Liver (tissue), 9 donors: ENCODE measurements around the gene IQSEC1. TPM values are rescaled to one million over a fixed set of nuclear protein-coding genes. Genes with fewer than 3 reads are reported as not detected.

Experiments
- DNase-seq: peaks from one replicate; pipeline ENCODE4 v3.0.0-alpha.2; 2017; ENCODE audit warnings: low spot score
- H3K27ac ChIP-seq, 2 donors: one replicate each; pipeline ENCODE4 v1.7.0; 2013; ENCODE audit warnings: inconsistent platforms in 2 of 2, low read length in 2 of 2, control low read depth in 1 of 2, low read depth in 1 of 2, mild to moderate bottlenecking in 1 of 2
- H3K27me3 ChIP-seq, 4 donors: one replicate each; pipeline versions ENCODE4 v1.6.1 to v1.7.0; 2013; ENCODE audit warnings: low read length in 3 of 4, inconsistent platforms in 1 of 4, mild to moderate bottlenecking in 1 of 4, moderate library complexity in 1 of 4; ENCODE audit not compliant: control insufficient read depth in 4 of 4, insufficient read depth in 4 of 4
- H3K36me3 ChIP-seq, 4 donors: one replicate each; pipeline versions ENCODE4 v1.6.1 to v1.7.0; 2013; ENCODE audit warnings: low read length in 3 of 4, mild to moderate bottlenecking in 3 of 4, low read depth in 1 of 4, moderate library complexity in 1 of 4; ENCODE audit not compliant: control insufficient read depth in 4 of 4, insufficient read depth in 3 of 4
- H3K4me1 ChIP-seq, 4 donors: one replicate each; pipeline versions ENCODE4 v1.6.1 to v1.7.0; 2013; ENCODE audit warnings: low read length in 3 of 4, mild to moderate bottlenecking in 3 of 4, moderate library complexity in 1 of 4; ENCODE audit not compliant: control insufficient read depth in 4 of 4, insufficient read depth in 4 of 4
- H3K4me3 ChIP-seq, 3 donors: one replicate each; pipeline versions ENCODE4 v1.6.1 to v1.7.0; 2013; ENCODE audit warnings: low read length in 3 of 3, control low read depth in 1 of 3, low read depth in 1 of 3, mild to moderate bottlenecking in 1 of 3
- H3K9ac ChIP-seq, 2 donors: one replicate each; pipeline ENCODE4 v1.7.0; 2013; ENCODE audit warnings: low read length in 2 of 2, mild to moderate bottlenecking in 2 of 2, moderate library complexity in 2 of 2, control low read depth in 1 of 2, low read depth in 1 of 2
- H3K9me3 ChIP-seq, 4 donors: one replicate each; pipeline versions ENCODE4 v1.6.1 to v1.7.0; 2013; ENCODE audit warnings: low read length in 3 of 4; ENCODE audit not compliant: control insufficient read depth in 4 of 4
- ATF3 ChIP-seq: IDR thresholded peaks from 2 replicates; pipeline ENCODE4 v1.6.1; 2016; ENCODE audit warnings: antibody characterized with exemption
- CTCF ChIP-seq: fragments of 150-350 bp; IDR thresholded peaks from 2 replicates; pipeline ENCODE4 v1.5.1; 2017; ENCODE audit warnings: improper control_type of control experiment, low read depth, low read length; ENCODE audit not compliant: missing input control
- FOXA1 ChIP-seq: IDR thresholded peaks from 2 replicates; pipeline ENCODE4 v1.6.1; 2016; ENCODE audit warnings: antibody characterized with exemption
- FOXA2 ChIP-seq: IDR thresholded peaks from 2 replicates; pipeline ENCODE4 v1.6.1; 2016; ENCODE audit warnings: antibody characterized with exemption
- HNF4A ChIP-seq, 2 donors: conservative IDR thresholded peaks; 2 replicates each; pipeline ENCODE4 v1.6.1; 2016; ENCODE audit warnings: antibody characterized with exemption in 2 of 2, mild to moderate bottlenecking in 2 of 2
- JUND ChIP-seq, 2 donors: IDR thresholded peaks; 2 replicates each; pipeline ENCODE4 v1.6.1; 2016; ENCODE audit warnings: antibody characterized with exemption in 2 of 2
- MAX ChIP-seq: IDR thresholded peaks from 2 replicates; pipeline ENCODE4 v1.6.1; 2016; ENCODE audit warnings: antibody characterized with exemption
- NR2F2 ChIP-seq: IDR thresholded peaks from 2 replicates; pipeline ENCODE4 v1.6.1; 2016; ENCODE audit warnings: antibody characterized with exemption
- RAD21 ChIP-seq, 2 donors: IDR thresholded peaks; 2 replicates each; pipeline ENCODE4 v1.6.1; 2016; ENCODE audit warnings: antibody characterized with exemption in 2 of 2, mild to moderate bottlenecking in 2 of 2
- REST ChIP-seq: IDR thresholded peaks from 2 replicates; pipeline ENCODE4 v1.6.1; 2016; ENCODE audit warnings: antibody characterized with exemption, mild to moderate bottlenecking
- SP1 ChIP-seq: IDR thresholded peaks from 2 replicates; pipeline ENCODE4 v1.6.1; 2018; ENCODE audit warnings: antibody characterized with exemption, mild to moderate bottlenecking
- TAF1 ChIP-seq: conservative IDR thresholded peaks from 2 replicates; pipeline ENCODE4 v1.6.1; 2016; ENCODE audit warnings: antibody characterized with exemption, mild to moderate bottlenecking
- YY1 ChIP-seq: IDR thresholded peaks from 2 replicates; pipeline ENCODE4 v1.6.1; 2016; ENCODE audit warnings: antibody characterized with exemption, mild to moderate bottlenecking
- ZBTB33 ChIP-seq: IDR thresholded peaks from 2 replicates; pipeline ENCODE4 v1.6.1; 2016; ENCODE audit warnings: antibody characterized with exemption
- WGBS: extraction: QIAGEN DNeasy Blood & Tissue Kit; methylation state at CpG from one replicate; pipeline ENCODE4 v1.1.7; 2013; 5-methylcytosine and 5-hydroxymethylcytosine counted together
- polyA plus RNA-seq, 2 donors: library from polyadenylated mRNA; stranded (reverse) in 1 of 2; unstranded in 1 of 2; fragments of 200-250 nt in 1 of 2; fragments of >200 nt in 1 of 2; fragmentation: Nextera tagmentation in 1 of 2; extraction: Ambion mirVana in 1 of 2; gene quantifications; one replicate each; pipeline versions ENCODE4 v1.2.1 to v1.2.3, GENCODE V29; 2013 to 2015
- total RNA-seq, 2 donors: library from RNA; depleted of rRNA; stranded (reverse); fragments of >200 nt; gene quantifications; one replicate each; pipeline ENCODE4 v1.2.3, GENCODE V29; 2014
- donor health status: healthy.
- donor health status: healthy.
- donor health status: healthy.
- donor health status: healthy.
- donor health status: healthy.

IQSEC1 gene
- total and polyA plus RNA-seq, 4 donors = 12.7 to 56.0 (median 36.2) TPM

- TF ChIP-seq SP1 = no peak
- TF ChIP-seq ZBTB33 = no peak
- TF ChIP-seq JUND (IDR thresholded peaks at IDR 0.05) = no peak
- no peak for TF ChIP-seq YY1
- TF ChIP-seq FOXA2 = no peak
- no peak for TF ChIP-seq FOXA1
- TF ChIP-seq TAF1 = no peak
These were observed 20.5 kb upstream of the IQSEC1 start (continued) for GRCh38 chr3:13093687-13094086.

GRCh38 chr3:13092621-13093617, 19.7 kb upstream of the IQSEC1 start:
- 61% methylated on average over 23 of the region's 23 CpGs for WGBS
- Histone ChIP-seq H3K4me1 (peaks cover 2 to 12% (median 7%) of the 10 kb centered on the region in 4 donors), H3K36me3 (no peaks in the 10 kb centered on the region), H3K4me3 (no peak overlapping the region), H3K27ac (peak overlapping the region in 1 of 2 donors; percentile 6), H3K27me3 (no peaks in the 10 kb centered on the region), H3K9me3 (no peaks in the 10 kb centered on the region), H3K9ac (no peak overlapping the region)
- no peak for DNase-seq
- TF ChIP-seq MAX (no peak), YY1 (no peak), TAF1 (no peak), HNF4A (conservative IDR thresholded peaks at IDR 0.05) (no peak), RAD21 (IDR thresholded peaks at IDR 0.05) (no peak), REST (peak; percentile 7), CTCF (no peak), NR2F2 (peak; percentile 48), ATF3 (no peak), JUND (IDR thresholded peaks at IDR 0.05) (no peak)
